Panc1 (cell line): ENCODE measurements around the gene AURKB. TPM values are rescaled to one million over a fixed set of nuclear protein-coding genes. Genes with fewer than 3 reads are reported as not detected.
A peak's percentile ranks its signal among the peaks of the same experiment; 100 is the strongest.

Source experiments
- ATAC-seq: fragments of 200-7000 bp; cut with Tn5 transposase; 2 replicates; pipeline ENCODE4 v1.9.1; 2020; ENCODE audit warnings: mild to moderate bottlenecking, moderate library complexity
- BruUV-seq: library from RNA; stranded (reverse); fragments of 400-500 nt; replicated peaks from 2 replicates; lab custom pipeline; 2021; lab: Mats Ljungman, UMichigan
- CTCF ChIA-PET: fragments of 300-600 bp; sonication (Branson Sonifier 250); formaldehyde crosslinking; loops from one replicate; lab custom pipeline; 2022; ENCODE audit warnings: antibody characterized with exemption; lab: Charles Lee
- POLR2A ChIA-PET: fragments of 300-600 bp; sonication (Branson Sonifier 250); formaldehyde crosslinking; loops from one replicate; lab custom pipeline; 2022; ENCODE audit warnings: antibody characterized with exemption; lab: Charles Lee
- DNase-seq: peaks from one replicate; pipeline ENCODE4 v3.0.0-alpha.2; 2010; ENCODE audit warnings: low read depth, low spot score
- H3K27ac ChIP-seq: 2 replicates; pipeline ENCODE4 v1.5.1; 2011; ENCODE audit warnings: mild to moderate bottlenecking, low read length, inconsistent platforms
- H3K27me3 ChIP-seq: fragments of 200-500 bp; sonication (Bioruptor generic); 2 replicates; pipeline ENCODE4 v1.6.0; 2014; ENCODE audit warnings: low read length, inconsistent platforms; ENCODE audit not compliant: control insufficient read depth, insufficient read depth
- H3K36me3 ChIP-seq: fragments of 200-500 bp; sonication (Bioruptor generic); 2 replicates; pipeline ENCODE4 v1.5.1; 2014; ENCODE audit warnings: inconsistent platforms, mild to moderate bottlenecking, low read length, moderate library complexity; ENCODE audit not compliant: control insufficient read depth, insufficient read depth
- H3K4me1 ChIP-seq: 2 replicates; pipeline ENCODE4 v1.5.1; 2011; ENCODE audit warnings: inconsistent platforms, mild to moderate bottlenecking, low read length, moderate library complexity; ENCODE audit not compliant: control insufficient read depth, insufficient read depth
- H3K4me3 ChIP-seq, 2 experiments: 2 replicates each; pipeline ENCODE4 v1.5.1; 2011 to 2012; ENCODE audit warnings: low read depth in 2 of 2, low read length in 2 of 2, mild to moderate bottlenecking in 2 of 2, inconsistent platforms in 1 of 2, moderate library complexity in 1 of 2
- H3K9me3 ChIP-seq: fragments of 200-500 bp; sonication (Bioruptor generic); 2 replicates; pipeline ENCODE4 v1.5.1; 2014; ENCODE audit warnings: low read depth, mild to moderate bottlenecking, inconsistent platforms, low read length, moderate library complexity; ENCODE audit not compliant: control insufficient read depth, insufficient read depth
- POLR2AphosphoS5 ChIP-seq: IDR thresholded peaks from 2 replicates; pipeline ENCODE4 v1.6.1; 2012; ENCODE audit warnings: mild to moderate bottlenecking, low read depth, low read length, moderate library complexity
- REST ChIP-seq, 2 experiments: IDR thresholded peaks; 2 replicates each; pipeline ENCODE4 v1.6.1; 2011 to 2012; ENCODE audit warnings: low read depth in 2 of 2, control low read depth in 1 of 2, low read length in 1 of 2, mild to moderate bottlenecking in 1 of 2, moderate library complexity in 1 of 2; ENCODE audit not compliant: insufficient read depth in 1 of 2
- SIN3A ChIP-seq: IDR thresholded peaks from 2 replicates; pipeline ENCODE4 v1.6.1; 2012; ENCODE audit warnings: low read depth, mild to moderate bottlenecking, low read length, moderate library complexity, borderline replicate concordance; ENCODE audit not compliant: insufficient read depth
- in situ Hi-C: cut with HindIII; loops from 2 replicates; pipeline ENCODE4 v1.10.0; 2016; ENCODE audit warnings: low sequenced_read_pairs, low pct_unique_long_range_greater_than_20kb
- intact Hi-C: fragments of 100-400 bp; cut with micrococcal nuclease; formaldehyde crosslinking; loops from one replicate; pipeline ENCODE4 v1.10.0; 2022; ENCODE audit not compliant: unreplicated experiment
- total RNA-seq: library from RNA; stranded (reverse); gene quantifications from one replicate; pipeline ENCODE4 v1.2.1, GENCODE V29; 2021; ENCODE audit not compliant: unreplicated experiment
- TF ChIP-seq, protein P1 (sequence below): fragments of 450-650 bp; IDR thresholded peaks from 2 replicates; pipeline ENCODE4 v1.5.1; 2017; ENCODE audit warnings: mild to moderate bottlenecking

Gene AURKB
- total RNA-seq, 1 experiment from 2014 or later: 85.8 TPM

DNA sequence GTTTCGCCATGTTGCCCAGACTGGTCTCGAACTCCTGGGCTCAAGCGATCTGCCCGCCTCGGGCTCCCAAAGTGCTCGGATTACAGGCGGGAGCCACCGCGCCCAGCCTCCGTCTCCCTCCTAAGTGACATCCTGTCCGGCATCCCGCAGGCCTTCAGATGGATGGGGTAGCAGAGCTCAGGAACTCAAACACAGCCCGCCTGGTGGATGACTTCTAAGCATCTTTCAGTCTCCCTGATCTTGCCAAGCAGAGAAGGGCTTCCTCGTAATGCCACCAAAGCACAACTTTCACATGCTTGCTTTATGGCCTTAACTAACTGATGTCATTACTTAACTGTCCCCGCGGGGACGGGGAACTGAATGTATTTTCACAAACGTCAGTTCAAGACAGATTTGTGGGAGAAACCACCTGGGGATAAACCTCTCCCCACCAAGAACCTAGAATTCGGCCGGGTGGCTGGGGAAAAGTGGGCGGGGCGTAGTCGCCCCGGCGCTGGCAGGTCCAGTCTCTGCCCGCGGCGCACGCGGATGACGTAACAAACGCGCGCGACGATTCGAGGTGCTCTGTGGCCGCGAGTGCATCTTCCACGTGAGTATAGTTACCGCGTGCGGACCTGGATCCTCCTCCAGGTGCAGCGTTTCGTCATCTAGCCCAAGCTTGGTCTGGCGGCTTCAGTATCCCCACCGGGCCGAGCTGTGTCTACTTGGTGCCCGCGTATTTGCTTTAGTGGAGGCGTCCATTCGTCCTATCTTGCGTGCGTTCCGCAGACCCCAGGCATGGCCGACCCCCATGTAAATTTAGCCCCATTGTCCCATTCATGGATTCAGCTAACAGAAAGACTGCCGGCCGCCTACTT lies 38.6 kb upstream of the AURKB start, which contains the start of gene PFAS:
TSS of gene PFAS (plus strand) at position 539 of the 857 bp plus-strand sequence. CDS start 4,649 bp downstream, outside the sequence.
- H3K27ac ChIP-seq: peak within 1 kb of the TSS; percentile 91
- CTCF ChIA-PET: interaction anchor here (0.6 kb wide), 1 partner anchor 23 kb away, joined by 5 read pairs; no protein-coding TSS in a partner anchor
- H3K27me3 ChIP-seq: no peaks in the 10 kb centered on the region
- DNase-seq (no peak), ATAC-seq (peak; percentile 80)
- BruUV-seq: no TSS peak
- in situ Hi-C loops (no loop called here), intact Hi-C loops (no loop called here)
- TF ChIP-seq, protein P1, sequence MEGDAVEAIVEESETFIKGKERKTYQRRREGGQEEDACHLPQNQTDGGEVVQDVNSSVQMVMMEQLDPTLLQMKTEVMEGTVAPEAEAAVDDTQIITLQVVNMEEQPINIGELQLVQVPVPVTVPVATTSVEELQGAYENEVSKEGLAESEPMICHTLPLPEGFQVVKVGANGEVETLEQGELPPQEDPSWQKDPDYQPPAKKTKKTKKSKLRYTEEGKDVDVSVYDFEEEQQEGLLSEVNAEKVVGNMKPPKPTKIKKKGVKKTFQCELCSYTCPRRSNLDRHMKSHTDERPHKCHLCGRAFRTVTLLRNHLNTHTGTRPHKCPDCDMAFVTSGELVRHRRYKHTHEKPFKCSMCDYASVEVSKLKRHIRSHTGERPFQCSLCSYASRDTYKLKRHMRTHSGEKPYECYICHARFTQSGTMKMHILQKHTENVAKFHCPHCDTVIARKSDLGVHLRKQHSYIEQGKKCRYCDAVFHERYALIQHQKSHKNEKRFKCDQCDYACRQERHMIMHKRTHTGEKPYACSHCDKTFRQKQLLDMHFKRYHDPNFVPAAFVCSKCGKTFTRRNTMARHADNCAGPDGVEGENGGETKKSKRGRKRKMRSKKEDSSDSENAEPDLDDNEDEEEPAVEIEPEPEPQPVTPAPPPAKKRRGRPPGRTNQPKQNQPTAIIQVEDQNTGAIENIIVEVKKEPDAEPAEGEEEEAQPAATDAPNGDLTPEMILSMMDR: no peak
- TF ChIP-seq POLR2AphosphoS5 (no peak; the same call in 1 of the 2 replicates), REST (IDR thresholded peaks at IDR 0.05; ENCODE audit: insufficient read depth in 1 of 2, low read depth in 2 of 2, low read length in 1 of 2) (no peak), SIN3A (peak; percentile 83; the same call in 1 of the 2 replicates)
- POLR2A ChIA-PET: interaction anchor here (1.4 to 1.8 kb wide), 2 partner anchors 27 to 38 kb away, joined by 5 to 8 read pairs; partner anchors contain the start of gene AURKB
- H3K9me3 ChIP-seq: no peaks in the 10 kb centered on the region
- peak within 1 kb of the TSS; percentile 98 for H3K4me3 ChIP-seq
- H3K4me1 ChIP-seq: peaks cover 9% of the 10 kb centered on the region
- H3K36me3 ChIP-seq: peaks cover 9% of the 10 kb centered on the region

DNA sequence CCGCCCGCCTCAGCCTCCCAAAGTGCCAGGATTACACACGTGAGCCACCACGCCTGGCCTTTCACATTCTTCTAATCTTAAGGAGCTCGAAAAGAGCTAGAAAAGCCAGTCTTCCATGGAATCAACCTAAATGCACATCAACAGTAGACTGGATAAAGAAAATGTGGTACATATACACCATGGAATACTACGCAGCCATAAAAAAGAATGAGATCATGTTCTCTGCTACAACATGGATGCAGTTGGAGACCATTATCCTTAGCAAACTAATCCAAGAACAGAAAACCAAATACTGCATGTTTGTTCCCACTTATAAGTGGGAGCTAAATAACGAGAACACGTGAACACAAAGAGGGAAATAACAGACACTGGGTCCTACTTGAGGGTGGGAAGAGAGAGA lies 34.4 kb upstream of the AURKB start:
- in situ Hi-C loops (no loop called here), intact Hi-C loops (no loop called here)
- Histone ChIP-seq H3K27me3 (no peaks in the 10 kb centered on the region), H3K4me3 (no peak overlapping the region), H3K36me3 (peaks cover 5% of the 10 kb centered on the region; the same call in 1 of the 2 replicates), H3K9me3 (no peaks in the 10 kb centered on the region), H3K27ac (no peak overlapping the region), H3K4me1 (peaks cover 2% of the 10 kb centered on the region; the same call in 1 of the 2 replicates)
- BruUV-seq: no TSS peak
- ChIA-PET POLR2A (no interaction called here), CTCF (no interaction called here)
- TF ChIP-seq REST (IDR thresholded peaks at IDR 0.05; ENCODE audit: insufficient read depth in 1 of 2, low read depth in 2 of 2, low read length in 1 of 2): no peak
- TF ChIP-seq, protein P1: no peak
- DNase-seq (no peak), ATAC-seq (no peak)
